Sigmoid colon (tissue), 7 donors: Measurements from ENCODE around the gene C2orf49. TPM values are rescaled to one million over a fixed set of nuclear protein-coding genes. Genes with fewer than 3 reads are reported as not detected.

Source experiments
- DNase-seq: peaks from one replicate; pipeline ENCODE4 v3.0.0-alpha.2; 2019
- H3K27ac ChIP-seq, 4 donors: fragments of 200-600 bp; sonication (generic); one replicate each; pipeline ENCODE4 v1.5.1; 2016 to 2019; ENCODE audit warnings: mild to moderate bottlenecking in 1 of 4
- H3K27me3 ChIP-seq, 3 donors: fragments of 200-600 bp; sonication (generic); one replicate each; pipeline ENCODE4 v1.5.1; 2019; ENCODE audit warnings: mild to moderate bottlenecking in 1 of 3
- H3K36me3 ChIP-seq, 4 donors: fragments of 200-600 bp; sonication (generic); one replicate each; pipeline ENCODE4 v1.5.1; 2016 to 2019
- H3K4me1 ChIP-seq, 4 donors: fragments of 200-600 bp; sonication (generic); one replicate each; pipeline ENCODE4 v1.5.1; 2017 to 2019
- H3K4me3 ChIP-seq, 4 donors: fragments of 200-600 bp; sonication (generic); one replicate each; pipeline ENCODE4 v1.5.1; 2017 to 2019; ENCODE audit warnings: mild to moderate bottlenecking in 2 of 4, moderate library complexity in 1 of 4
- H3K9me3 ChIP-seq, 4 donors: fragments of 200-600 bp in 3 of 4; sonication (generic) in 3 of 4; one replicate each; pipeline versions ENCODE4 v1.5.1 to v1.6.1; 2013 to 2019
- CTCF ChIP-seq, 4 experiments: fragments of 450-650 bp in 3 of 4; fragments of 200-600 bp in 1 of 4; IDR thresholded peaks; one replicate each; pipeline ENCODE4 v1.5.1; 2016 to 2019; ENCODE audit warnings: antibody characterized with exemption in 4 of 4, mild to moderate bottlenecking in 3 of 4, moderate library complexity in 2 of 4
- EP300 ChIP-seq, 4 donors: sonication (generic); formaldehyde crosslinking; IDR thresholded peaks; one replicate each; pipeline ENCODE4 v1.6.1; 2017; ENCODE audit warnings: antibody characterized with exemption in 4 of 4
- POLR2A ChIP-seq, 2 donors: fragments of 450-650 bp; IDR thresholded peaks; one replicate each; pipeline ENCODE4 v1.6.1; 2016; ENCODE audit warnings: antibody characterized with exemption in 2 of 2, mild to moderate bottlenecking in 2 of 2, moderate library complexity in 2 of 2
- POLR2AphosphoS5 ChIP-seq, 4 donors: sonication (generic); formaldehyde crosslinking; IDR thresholded peaks; one replicate each; pipeline ENCODE4 v1.6.1; 2017; ENCODE audit warnings: antibody characterized with exemption in 4 of 4
- WGBS, 2 donors: extraction: QIAGEN DNeasy Blood & Tissue Kit; methylation state at CpG; one replicate each; pipeline ENCODE4 v1.1.7; 2013; 5-methylcytosine and 5-hydroxymethylcytosine counted together
- intact Hi-C: fragments of 100-400 bp; cut with DNase I; formaldehyde crosslinking; loops from one replicate; pipeline ENCODE4 v1.15.1; 2023
- polyA plus RNA-seq, 3 donors: library from polyadenylated mRNA; stranded (reverse); fragments of 200-250 nt; gene quantifications; one replicate each; pipeline ENCODE4 v1.2.3, GENCODE V29; 2013
- total RNA-seq, 4 donors: library from RNA; depleted of rRNA; stranded (reverse); fragments of >200 nt; gene quantifications; one replicate each; pipeline ENCODE4 v1.1.0, GENCODE V29; 2016
- donor health status: healthy with polysubstance abuse.
- donor health status: Bipolar disorder and iron deficiency.
- donor health status: healthy.

C2orf49 gene
- total and polyA plus RNA-seq, 7 donors = 8.3 to 22.5 (median 15.7) TPM

- Histone ChIP-seq H3K4me1 (no peaks in the 10 kb centered on the region), H3K27ac (no peak overlapping the region), H3K4me3 (no peak overlapping the region), H3K9me3 (no peaks in the 10 kb centered on the region), H3K27me3 (no peaks in the 10 kb centered on the region), H3K36me3 (peaks cover 0 to 61% (median 21%) of the 10 kb centered on the region in 4 donors)
- intact Hi-C loops = no loop called here
- no peak for TF ChIP-seq EP300 (IDR thresholded peaks at IDR 0.05)
- no peak for TF ChIP-seq CTCF (IDR thresholded peaks at IDR 0.05)
- WGBS, 2 donors = 86 to 87% methylated on average over 7 of the region's 7 CpGs
- DNase-seq = no peak
Observed at GRCh38 chr2:105297216-105297615, 40.1 kb upstream of the C2orf49 start.

- intact Hi-C loops = no loop called here
- Histone ChIP-seq H3K36me3 (peaks cover 0 to 55% (median 21%) of the 10 kb centered on the region in 4 donors), H3K27me3 (no peaks in the 10 kb centered on the region), H3K4me1 (no peaks in the 10 kb centered on the region), H3K27ac (no peak overlapping the region), H3K4me3 (no peak overlapping the region), H3K9me3 (no peaks in the 10 kb centered on the region)
- no peak for DNase-seq
- 76 to 93% methylated on average over 3 of the region's 3 CpGs for WGBS, 2 donors
- TF ChIP-seq POLR2AphosphoS5 (IDR thresholded peaks at IDR 0.05) (no peak), POLR2A (IDR thresholded peaks at IDR 0.05) (no peak), CTCF (IDR thresholded peaks at IDR 0.05) (no peak), EP300 (IDR thresholded peaks at IDR 0.05) (no peak)
Observed at GRCh38 chr2:105298017-105298416, 39.3 kb upstream of the C2orf49 start.

- intact Hi-C loops = no loop called here
- WGBS, 2 donors = 83 to 91% methylated on average over 5 of the region's 5 CpGs
- no peak for TF ChIP-seq CTCF (IDR thresholded peaks at IDR 0.05)
- TF ChIP-seq EP300 (IDR thresholded peaks at IDR 0.05) = no peak
- TF ChIP-seq POLR2A (IDR thresholded peaks at IDR 0.05) = no peak
- no peak for TF ChIP-seq POLR2AphosphoS5 (IDR thresholded peaks at IDR 0.05)
- Histone ChIP-seq H3K4me3 (no peak overlapping the region), H3K4me1 (no peaks in the 10 kb centered on the region), H3K36me3 (peaks cover 0 to 42% (median 15%) of the 10 kb centered on the region in 4 donors), H3K9me3 (no peaks in the 10 kb centered on the region), H3K27me3 (no peaks in the 10 kb centered on the region), H3K27ac (no peak overlapping the region)
- no peak for DNase-seq
Observed at GRCh38 chr2:105299290-105299689, 38.0 kb upstream of the C2orf49 start.

- TF ChIP-seq EP300 (IDR thresholded peaks at IDR 0.05) (no peak), POLR2AphosphoS5 (IDR thresholded peaks at IDR 0.05) (no peak), POLR2A (IDR thresholded peaks at IDR 0.05) (no peak), CTCF (IDR thresholded peaks at IDR 0.05) (no peak)
- H3K4me1 ChIP-seq = no peaks in the 10 kb centered on the region
- WGBS, 2 donors = 80 to 87% methylated on average over 3 of the region's 3 CpGs
- intact Hi-C loops = no loop called here
- DNase-seq = no peak
- no peaks in the 10 kb centered on the region for H3K27me3 ChIP-seq
- H3K27ac ChIP-seq = no peak overlapping the region
- no peak overlapping the region for H3K4me3 ChIP-seq
- no peaks in the 10 kb centered on the region for H3K9me3 ChIP-seq
- H3K36me3 ChIP-seq = peaks cover 0 to 21% (median 15%) of the 10 kb centered on the region in 4 donors
Observed at GRCh38 chr2:105301646-105302045, 35.7 kb upstream of the C2orf49 start.

- TF ChIP-seq POLR2A (IDR thresholded peaks at IDR 0.05) = no peak
- 81 to 88% methylated on average over 7 of the region's 7 CpGs for WGBS, 2 donors
- Histone ChIP-seq H3K4me3 (no peak overlapping the region), H3K27me3 (no peaks in the 10 kb centered on the region), H3K27ac (no peak overlapping the region), H3K4me1 (peaks cover 0 to 5% (median 0%) of the 10 kb centered on the region in 4 donors), H3K9me3 (no peaks in the 10 kb centered on the region), H3K36me3 (peaks cover 6 to 15% (median 9%) of the 10 kb centered on the region in 4 donors)
- DNase-seq = no peak
- intact Hi-C loops = no loop called here
Observed at GRCh38 chr2:105307146-105307545, 30.2 kb upstream of the C2orf49 start.
